NCI-H2196 treated with DMSO at 0.1 percent for 48 hours (cell line): ENCODE results near the gene CABLES1.

Source experiments
- DNase-seq: peaks from one replicate; lab custom pipeline; 2025; ENCODE audit not compliant: unreplicated experiment; lab: John Stamatoyannopoulos, UW

CABLES1 gene

DNA sequence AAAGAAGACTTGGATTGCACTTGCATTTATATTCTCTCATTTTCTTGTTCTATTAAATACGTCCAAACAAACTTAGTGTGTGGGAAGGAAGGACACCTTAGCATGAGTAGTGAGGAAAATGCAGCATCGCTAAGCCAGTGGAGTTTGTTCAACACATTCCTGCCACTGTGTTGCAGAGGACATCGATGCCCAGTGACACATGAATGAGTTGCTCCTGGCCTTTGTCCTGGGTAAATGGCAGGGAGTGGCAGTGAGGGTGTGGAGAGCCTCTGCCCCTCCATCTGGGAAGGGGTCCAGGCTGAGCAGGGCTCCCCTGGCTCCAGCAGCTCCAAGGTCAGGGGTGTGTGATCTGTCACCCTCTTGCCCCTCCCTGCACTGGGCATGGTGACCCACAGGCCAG lies 75.9 kb downstream of the CABLES1 start:
- no peak for DNase-seq

DNA sequence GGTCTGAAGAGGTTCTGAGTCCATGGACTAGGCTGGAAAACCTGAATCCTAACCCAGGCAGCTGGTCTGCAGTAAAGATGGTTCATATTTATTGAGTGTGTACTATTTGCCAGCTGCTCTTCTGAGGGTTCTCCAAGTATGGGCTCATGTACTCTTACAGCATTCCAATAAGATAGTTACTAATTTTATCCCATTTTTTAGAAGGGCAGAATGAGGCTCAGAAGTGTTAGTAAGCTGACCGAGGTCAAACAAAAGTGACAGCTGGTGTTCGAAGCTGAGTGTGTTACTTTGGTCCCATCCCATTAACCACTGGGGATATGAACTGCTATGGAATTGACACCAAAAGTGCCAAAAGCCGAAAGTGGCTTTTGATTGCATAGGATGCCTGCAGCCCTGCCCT lies 76.9 kb downstream of the CABLES1 start:
- DNase-seq, result no peak

DNA sequence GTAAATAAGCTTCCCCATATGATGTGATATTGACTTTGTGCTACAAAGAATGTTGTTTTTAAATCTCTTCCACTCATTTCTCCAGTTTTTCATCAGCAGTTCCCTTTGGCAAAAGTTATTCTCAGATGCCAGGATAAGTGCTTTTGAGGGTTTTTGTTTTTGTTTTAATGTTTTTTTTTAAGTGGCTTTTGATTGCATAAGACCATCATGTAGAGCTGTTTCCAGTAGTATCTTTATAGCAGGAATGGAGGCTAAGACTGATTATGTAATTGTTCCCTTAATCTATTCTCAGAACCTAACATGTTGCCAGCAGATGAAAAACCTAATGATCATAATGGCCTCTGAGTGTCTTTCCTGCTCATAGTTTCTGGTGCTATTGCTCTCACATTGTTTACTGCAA lies 77.9 kb downstream of the CABLES1 start:
- DNase-seq, result no peak

GRCh38 chr18:23217781-23218180 lies 82.5 kb downstream of the CABLES1 start:
- no peak for DNase-seq

GRCh38 chr18:23220355-23220754 lies 85.1 kb downstream of the CABLES1 start:
- no peak for DNase-seq

DNA sequence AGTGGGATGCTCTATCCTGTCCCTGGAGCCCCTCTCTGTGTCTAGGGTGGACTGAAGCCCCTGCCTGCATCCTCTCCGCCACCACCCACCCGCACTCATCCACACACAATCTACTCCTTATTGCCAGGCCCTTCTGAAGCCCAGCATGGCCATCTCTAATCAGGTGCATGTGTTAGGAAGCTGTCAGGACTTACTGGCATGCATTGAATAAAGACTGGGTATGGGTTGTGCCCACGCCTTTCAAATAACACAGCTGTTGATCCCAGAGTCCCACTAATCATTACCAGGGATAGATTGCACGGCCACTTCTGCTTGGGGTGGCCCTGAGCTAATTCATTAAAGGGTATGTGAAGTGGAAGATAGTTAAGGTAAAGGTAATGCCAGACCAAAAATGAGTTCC lies 88.4 kb downstream of the CABLES1 start:
- no peak for DNase-seq

GRCh38 chr18:23225503-23225902 lies 90.2 kb downstream of the CABLES1 start:
- DNase-seq, result no peak

DNA sequence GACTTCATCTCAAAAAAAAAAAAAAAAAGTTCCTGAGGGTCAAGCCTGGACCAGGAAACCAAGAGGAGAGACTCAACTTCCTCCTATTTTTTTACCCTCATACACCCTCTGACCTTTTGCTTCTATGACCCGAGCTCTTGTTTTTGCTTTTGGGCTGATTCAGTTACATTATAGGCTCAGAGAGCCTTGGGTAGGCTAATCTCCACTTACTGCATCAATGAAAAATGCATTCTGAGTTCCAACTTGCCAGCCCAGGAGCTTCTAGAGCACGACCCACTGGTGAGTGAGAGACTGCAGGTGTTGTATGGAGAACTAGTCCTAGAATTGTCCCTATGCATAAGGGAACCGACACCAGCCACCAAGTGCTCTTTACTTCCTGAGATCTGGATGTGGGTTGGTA lies 91.1 kb downstream of the CABLES1 start:
- DNase-seq, result no peak

- no peak for DNase-seq
Observed at GRCh38 chr18:23226930-23227725, 91.8 kb downstream of the CABLES1 start.

GRCh38 chr18:23227726-23228070 lies 92.4 kb downstream of the CABLES1 start:
- no peak for DNase-seq

GRCh38 chr18:23228102-23229061 lies 93.1 kb downstream of the CABLES1 start:
- DNase-seq, result peak; percentile 19

- no peak for DNase-seq
Observed at GRCh38 chr18:23229472-23229871, 94.2 kb downstream of the CABLES1 start.

- no peak for DNase-seq
Observed at GRCh38 chr18:23230686-23231085, 95.4 kb downstream of the CABLES1 start.

DNA sequence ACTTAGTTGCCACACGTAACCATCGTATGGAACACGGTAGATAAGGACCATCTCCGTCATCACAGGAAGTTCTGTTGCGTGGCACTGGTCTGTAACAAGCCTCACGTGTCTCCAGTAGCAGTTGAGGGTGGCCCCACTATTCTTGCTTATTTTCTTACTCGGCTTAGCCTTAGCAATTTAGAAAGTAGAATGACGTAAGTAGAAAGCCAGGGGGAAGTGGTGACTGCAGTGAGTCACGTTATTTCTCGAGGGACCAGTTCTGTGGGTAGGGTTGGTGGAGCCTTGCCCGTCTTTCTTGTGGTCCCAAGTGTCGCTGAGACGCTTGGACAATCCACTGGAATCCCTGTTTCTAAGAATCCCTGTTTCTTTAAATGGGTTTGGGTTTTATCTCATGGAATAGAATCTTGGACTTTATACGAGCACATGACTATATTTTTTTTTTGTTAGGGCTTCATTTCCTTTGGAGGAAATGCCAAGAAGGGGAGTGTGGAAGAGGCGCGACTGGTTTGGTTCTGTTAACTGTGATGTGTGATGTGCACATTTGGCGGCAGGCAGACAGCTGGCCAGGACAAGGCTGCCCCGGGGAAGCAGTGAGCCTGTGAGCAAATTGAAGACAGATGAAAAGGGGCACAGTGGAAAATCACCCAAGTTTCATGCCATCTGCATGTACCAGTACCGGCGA lies 96.2 kb downstream of the CABLES1 start:
- no peak for DNase-seq

- no peak for DNase-seq
Observed at GRCh38 chr18:23232331-23232730, 97.0 kb downstream of the CABLES1 start.

DNA sequence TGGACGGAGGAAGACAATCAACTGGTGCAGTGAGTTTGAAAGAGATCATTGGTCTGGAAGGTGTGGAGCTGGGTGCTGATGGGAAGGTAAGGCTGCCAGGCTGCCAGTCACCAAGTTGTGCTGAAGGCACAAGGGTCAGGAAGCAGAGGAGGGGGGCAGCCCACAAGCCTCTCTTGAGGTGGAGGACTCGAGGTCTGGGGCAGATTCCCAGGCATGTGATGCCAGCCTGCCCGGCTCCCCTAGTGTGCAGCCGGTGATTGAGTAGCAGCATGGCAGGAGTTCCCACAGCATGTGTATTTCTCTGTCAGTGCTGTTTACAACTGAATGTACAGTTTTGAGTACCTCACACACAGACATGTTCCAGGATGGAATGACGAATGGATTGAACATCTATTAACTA lies 99.3 kb downstream of the CABLES1 start:
- DNase-seq, result no peak

- DNase-seq, result no peak
Observed at GRCh38 chr18:23235336-23235735, 100.1 kb downstream of the CABLES1 start.

GRCh38 chr18:23235860-23236259 lies 100.6 kb downstream of the CABLES1 start:
- no peak for DNase-seq

DNA sequence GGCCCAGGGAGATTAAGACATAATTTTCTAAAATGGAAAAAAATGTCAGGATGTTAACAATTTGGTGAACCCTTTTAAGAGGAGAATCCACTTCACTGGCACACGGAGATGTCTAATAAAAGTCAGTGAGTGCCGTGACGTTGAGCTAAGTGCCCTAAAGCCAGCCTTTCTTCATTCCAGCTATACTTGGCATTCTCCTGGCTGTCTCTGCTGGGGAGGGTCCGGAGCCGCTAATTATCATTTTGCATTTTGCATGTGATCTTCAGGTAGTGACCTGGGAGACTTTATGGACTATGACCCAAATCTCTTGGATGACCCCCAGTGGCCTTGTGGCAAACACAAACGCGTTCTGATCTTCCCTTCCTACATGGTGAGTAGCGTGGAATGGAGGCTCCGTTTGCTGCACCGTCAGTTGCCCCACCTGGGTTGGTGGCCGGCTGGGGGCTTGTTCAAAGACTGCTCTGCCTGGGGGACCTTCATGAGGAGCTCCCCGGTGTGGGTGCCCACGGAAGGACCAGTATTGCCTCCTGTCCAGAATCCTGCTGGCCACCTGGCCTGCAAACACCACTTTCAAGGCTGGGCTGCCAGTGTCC lies 101.7 kb downstream of the CABLES1 start:
- no peak for DNase-seq

GRCh38 chr18:23237524-23238151 lies 102.4 kb downstream of the CABLES1 start:
- DNase-seq, result no peak

DNA sequence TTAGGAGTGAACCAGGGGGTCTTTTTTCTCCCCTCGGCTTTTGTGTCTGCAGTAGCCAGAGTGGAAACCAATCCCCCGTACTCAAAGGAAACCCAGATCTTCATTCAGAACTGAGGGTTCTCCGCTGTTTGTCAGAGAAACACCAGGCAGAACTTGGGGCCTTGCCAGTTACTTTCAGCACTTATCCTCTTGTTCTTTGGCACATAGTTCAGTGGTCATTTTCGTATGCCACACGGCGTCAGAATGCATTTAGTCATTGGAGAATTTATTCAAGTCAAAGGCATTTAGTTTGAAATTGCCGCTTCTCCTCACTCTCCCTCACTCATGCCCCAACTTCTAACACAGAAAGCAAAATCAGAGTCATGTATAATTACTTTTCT lies 102.9 kb downstream of the CABLES1 start:
- DNase-seq, result no peak
